Measurements from ENCODE around the gene INPP5D.
A peak's percentile ranks its signal among the peaks of the same experiment; 100 is the strongest.

INPP5D gene

DNA sequence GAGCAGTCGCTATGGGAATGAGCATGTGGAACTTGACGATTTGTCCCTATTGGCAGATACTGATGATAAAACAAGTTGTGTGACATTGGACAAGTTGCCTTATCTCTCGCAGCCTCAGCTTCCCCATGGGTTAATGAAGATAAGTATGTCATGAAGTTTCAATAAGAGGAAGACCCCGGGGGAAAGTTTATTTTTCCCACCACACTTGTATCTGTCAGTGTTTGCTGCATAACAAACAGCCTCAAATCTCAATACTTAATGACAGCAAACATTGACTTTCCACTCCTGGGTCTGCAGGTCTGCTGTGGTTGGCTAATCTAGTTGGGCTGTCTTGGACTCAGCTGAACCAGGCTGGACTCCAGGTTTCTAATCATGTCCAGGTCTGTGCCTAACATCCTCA is 45.8 kb downstream of the INPP5D start:
- H3K27ac Mint-ChIP-seq, result no peak overlapping the region
- no peaks in the 10 kb centered on the region for H3K27me3 Mint-ChIP-seq
- peaks cover 2% of the 10 kb centered on the region for H3K36me3 Mint-ChIP-seq
- H3K4me3 Mint-ChIP-seq, result no peak overlapping the region
- peaks cover 78% of the 10 kb centered on the region for H3K4me1 Mint-ChIP-seq
- H3K9me3 Mint-ChIP-seq, result no peaks in the 10 kb centered on the region

DNA sequence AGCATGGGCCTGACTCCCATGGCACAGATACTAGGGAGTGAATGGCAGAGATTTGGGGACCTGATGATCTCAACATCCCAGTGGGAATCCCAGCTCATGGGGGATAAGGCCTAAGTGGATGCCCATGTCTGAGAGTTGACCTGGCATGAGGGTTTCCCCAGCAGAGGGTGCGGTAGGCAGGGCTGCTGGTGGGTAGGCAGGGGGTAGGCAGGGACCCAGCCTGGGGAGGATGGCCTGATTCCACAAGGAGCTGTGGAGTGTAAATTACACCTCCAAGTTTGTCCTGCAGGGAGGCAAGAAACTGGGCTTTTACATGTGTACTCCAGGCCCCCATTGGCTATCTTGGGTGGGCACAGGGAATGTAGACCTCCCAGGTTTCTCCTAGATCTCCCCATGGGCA is 46.9 kb downstream of the INPP5D start:
- H3K4me3 Mint-ChIP-seq, result no peak overlapping the region
- peaks cover 79% of the 10 kb centered on the region for H3K4me1 Mint-ChIP-seq
- H3K9me3 Mint-ChIP-seq, result no peaks in the 10 kb centered on the region
- peaks cover 2% of the 10 kb centered on the region for H3K36me3 Mint-ChIP-seq
- H3K27me3 Mint-ChIP-seq, result no peaks in the 10 kb centered on the region
- peak overlapping the region; percentile 80 for H3K27ac Mint-ChIP-seq

DNA sequence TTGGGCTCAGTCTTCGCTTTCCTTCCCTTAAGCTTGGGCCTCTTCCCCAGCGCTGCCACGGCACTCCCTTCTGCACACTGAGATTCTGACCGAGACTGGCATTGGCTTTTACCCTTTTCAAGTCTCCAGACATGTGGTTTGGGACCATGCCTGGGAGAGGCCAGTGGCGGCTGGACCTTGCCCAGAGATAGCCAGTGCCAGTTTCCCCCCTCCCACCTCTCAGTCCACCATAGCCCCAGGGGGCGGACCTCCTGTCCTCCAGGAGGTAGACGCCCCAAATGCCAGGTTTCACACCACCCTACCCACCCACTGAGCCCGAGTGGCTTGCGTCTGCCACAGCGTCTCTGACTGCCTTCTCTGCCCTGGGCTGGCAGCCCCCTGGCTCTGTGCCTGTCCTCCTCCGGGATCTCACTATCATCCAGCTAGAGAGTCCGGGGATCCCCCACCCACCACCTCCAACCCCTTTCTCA is 47.7 kb downstream of the INPP5D start:
- peaks cover 76% of the 10 kb centered on the region for H3K4me1 Mint-ChIP-seq
- H3K27ac Mint-ChIP-seq, result no peak overlapping the region
- H3K4me3 Mint-ChIP-seq, result no peak overlapping the region
- H3K36me3 Mint-ChIP-seq, result no peaks in the 10 kb centered on the region
- no peaks in the 10 kb centered on the region for H3K9me3 Mint-ChIP-seq
- H3K27me3 Mint-ChIP-seq, result no peaks in the 10 kb centered on the region

DNA sequence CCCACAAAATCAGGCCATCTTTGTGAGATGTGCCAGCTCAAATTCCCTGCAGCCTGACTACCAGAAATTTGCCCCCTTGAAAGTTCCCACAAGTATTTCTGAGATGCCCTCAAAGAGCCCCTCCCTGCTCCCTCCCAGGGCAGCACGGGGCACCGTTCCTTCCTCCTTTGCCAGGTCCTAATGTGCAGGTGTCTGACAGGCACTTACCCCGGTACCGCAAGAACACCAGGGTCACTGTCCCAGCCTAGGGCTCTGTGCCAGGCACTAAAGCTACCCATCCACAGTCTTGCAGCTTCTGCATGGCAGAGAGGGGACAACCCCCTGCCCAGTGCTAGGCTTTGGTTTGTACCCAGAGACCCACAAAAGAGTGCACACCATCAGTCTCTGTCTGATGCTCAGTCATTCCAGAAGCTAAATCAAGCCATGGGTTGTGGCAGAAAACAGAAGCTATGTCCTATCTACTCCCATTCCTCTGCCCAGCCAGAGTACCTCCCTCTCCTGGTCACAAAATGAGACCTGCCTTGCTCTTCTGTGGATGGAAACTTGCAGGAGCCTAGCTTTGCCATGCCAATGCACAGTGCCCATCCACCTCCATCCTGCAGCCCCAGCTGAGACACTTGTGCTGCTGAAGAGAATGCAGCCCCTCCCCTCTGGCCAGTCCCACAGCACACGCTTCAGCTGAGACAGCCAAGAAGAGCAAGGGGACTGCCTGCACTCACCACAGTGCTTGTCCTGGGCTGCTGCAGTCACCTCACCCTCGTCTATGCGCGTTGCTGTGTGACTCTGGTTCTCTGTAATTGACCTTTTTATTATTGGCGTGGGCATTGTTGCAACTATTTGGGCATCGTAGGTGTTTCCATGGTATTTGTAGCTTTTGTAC is 48.7 kb downstream of the INPP5D start:
- Mint-ChIP-seq H3K9me3 (no peaks in the 10 kb centered on the region), H3K27me3 (no peaks in the 10 kb centered on the region), H3K4me1 (peaks cover 78% of the 10 kb centered on the region), H3K36me3 (no peaks in the 10 kb centered on the region), H3K4me3 (no peak overlapping the region), H3K27ac (peak overlapping the region; percentile 32)

DNA sequence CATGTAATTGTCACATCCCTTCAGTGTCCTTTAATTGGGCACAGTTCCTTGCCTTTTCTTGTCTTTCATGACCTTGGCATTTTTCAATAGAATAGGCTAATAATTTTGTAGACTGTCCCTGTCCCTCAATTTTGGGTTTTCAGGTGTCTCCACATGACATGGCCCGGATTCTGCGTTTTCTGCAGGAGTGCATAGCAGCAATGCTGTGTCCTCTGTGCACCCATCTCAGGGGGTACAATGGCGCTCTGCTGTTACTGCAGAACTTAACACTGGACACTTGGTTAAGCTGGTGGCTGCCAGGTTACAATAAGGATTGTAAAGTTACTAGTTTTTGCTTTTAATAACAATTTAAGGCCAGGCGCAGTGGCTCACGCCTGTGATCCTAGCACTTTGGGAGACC is 51.3 kb downstream of the INPP5D start:
- no peak overlapping the region for H3K4me3 Mint-ChIP-seq
- H3K36me3 Mint-ChIP-seq, result no peaks in the 10 kb centered on the region
- H3K27ac Mint-ChIP-seq, result peak overlapping the region; percentile 51
- no peaks in the 10 kb centered on the region for H3K9me3 Mint-ChIP-seq
- H3K4me1 Mint-ChIP-seq, result peaks cover 77% of the 10 kb centered on the region
- no peaks in the 10 kb centered on the region for H3K27me3 Mint-ChIP-seq

DNA sequence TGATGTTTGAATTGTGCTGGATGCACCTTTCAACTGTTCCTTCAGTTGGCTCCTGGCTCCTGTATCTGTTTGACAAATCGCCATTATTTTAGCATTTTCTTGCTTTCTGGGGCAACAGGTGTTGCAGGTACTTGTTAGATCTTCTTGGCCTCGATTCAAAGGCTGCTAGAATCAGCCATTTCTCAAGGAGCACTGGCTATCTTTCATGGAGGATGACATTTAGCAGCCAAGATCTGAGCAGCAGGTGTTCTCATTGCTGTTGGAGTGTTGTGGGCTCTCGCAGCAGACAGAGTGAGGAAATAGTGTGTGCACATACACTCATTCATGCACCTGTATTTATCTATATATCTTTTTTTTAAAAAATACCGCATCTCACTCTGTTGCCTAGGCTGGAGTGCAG is 52.2 kb downstream of the INPP5D start:
- H3K27ac Mint-ChIP-seq, result peak overlapping the region; percentile 65
- H3K27me3 Mint-ChIP-seq, result no peaks in the 10 kb centered on the region
- H3K4me1 Mint-ChIP-seq, result peaks cover 76% of the 10 kb centered on the region
- H3K4me3 Mint-ChIP-seq, result no peak overlapping the region
- H3K36me3 Mint-ChIP-seq, result no peaks in the 10 kb centered on the region
- no peaks in the 10 kb centered on the region for H3K9me3 Mint-ChIP-seq

DNA sequence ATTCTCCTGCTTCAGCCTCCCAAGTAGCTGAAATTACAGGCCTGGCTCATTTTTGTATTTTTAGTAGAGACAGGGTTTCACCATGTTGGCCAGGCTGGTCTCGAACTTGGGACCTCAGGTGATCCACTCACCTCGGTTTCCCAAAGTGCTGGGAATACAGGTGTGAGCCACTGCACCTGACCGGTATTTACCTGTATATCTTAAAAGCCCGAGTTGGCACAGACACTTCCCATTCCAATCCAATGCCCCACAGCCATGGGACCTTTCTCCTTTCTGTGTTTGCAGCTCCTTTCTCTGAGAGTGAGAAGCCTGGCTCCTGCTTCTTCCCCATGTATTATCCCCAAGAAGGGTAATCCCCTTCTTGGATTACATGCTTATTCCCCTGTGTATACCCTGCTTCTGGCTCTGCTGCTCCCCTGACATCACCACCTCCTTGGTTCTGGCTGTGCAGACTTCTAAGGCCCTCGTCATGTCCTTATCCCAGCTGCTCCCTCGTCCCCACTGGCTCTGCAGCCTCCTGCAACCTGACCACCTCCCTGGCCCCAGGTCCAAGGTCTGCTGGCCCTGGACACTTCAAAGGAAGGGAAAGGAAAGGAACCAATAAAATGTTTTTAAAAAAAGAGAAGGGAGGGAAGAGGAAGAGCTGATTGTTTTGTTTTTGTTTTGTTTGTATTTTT is 52.8 kb downstream of the INPP5D start:
- Mint-ChIP-seq H3K9me3 (no peaks in the 10 kb centered on the region), H3K27me3 (no peaks in the 10 kb centered on the region), H3K4me1 (peaks cover 76% of the 10 kb centered on the region), H3K27ac (no peak overlapping the region), H3K4me3 (no peak overlapping the region), H3K36me3 (no peaks in the 10 kb centered on the region)

DNA sequence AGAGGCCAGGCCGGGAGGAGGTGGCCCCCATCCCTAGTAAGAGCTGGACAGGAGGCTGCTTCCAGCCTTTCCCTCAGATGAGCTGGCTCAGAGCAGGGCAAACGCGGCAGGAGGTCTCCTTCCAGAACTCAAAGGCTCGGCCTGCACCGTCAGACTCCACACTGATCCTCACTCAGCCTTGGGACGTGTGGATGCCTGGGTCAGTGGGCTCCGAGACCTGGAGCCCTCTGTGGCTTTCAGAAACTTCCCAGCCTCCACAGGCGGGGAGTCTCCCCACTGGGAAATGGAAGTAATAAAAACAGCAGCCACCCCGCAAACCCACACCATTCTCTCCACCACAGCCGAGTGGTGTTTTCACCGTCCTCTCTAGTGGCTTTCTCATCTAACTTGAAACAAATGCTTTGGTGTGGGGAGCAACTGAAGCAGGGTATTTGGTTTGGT is 54.3 kb downstream of the INPP5D start:
- Mint-ChIP-seq H3K9me3 (no peaks in the 10 kb centered on the region), H3K27ac (peak overlapping the region; percentile 86), H3K27me3 (no peaks in the 10 kb centered on the region), H3K4me3 (no peak overlapping the region), H3K4me1 (peaks cover 77% of the 10 kb centered on the region), H3K36me3 (peaks cover 2% of the 10 kb centered on the region)

DNA sequence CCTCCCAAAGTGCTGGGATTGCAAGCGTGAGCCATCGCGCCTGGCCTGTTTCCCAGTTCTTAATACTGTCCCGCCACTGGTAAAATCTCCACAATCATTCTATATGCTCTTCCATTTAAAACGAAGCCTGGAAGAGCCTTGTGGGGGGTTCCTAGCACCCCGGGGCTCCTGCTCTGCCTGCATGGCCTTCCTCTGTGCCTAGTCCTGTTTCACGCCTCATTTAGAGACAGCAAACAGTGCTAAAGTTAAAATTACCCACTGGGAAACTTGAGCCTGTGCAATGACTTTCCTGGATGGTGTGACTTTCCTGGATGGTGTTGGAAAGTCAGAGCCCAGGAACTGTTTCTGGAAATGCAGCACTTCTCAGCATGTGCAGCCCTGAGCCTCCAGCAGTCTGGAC is 55.0 kb downstream of the INPP5D start:
- H3K9me3 Mint-ChIP-seq, result no peaks in the 10 kb centered on the region
- no peaks in the 10 kb centered on the region for H3K27me3 Mint-ChIP-seq
- peak overlapping the region; percentile 82 for H3K27ac Mint-ChIP-seq
- H3K4me1 Mint-ChIP-seq, result peaks cover 81% of the 10 kb centered on the region
- H3K36me3 Mint-ChIP-seq, result peaks cover 6% of the 10 kb centered on the region
- H3K4me3 Mint-ChIP-seq, result peak overlapping the region; percentile 26

DNA sequence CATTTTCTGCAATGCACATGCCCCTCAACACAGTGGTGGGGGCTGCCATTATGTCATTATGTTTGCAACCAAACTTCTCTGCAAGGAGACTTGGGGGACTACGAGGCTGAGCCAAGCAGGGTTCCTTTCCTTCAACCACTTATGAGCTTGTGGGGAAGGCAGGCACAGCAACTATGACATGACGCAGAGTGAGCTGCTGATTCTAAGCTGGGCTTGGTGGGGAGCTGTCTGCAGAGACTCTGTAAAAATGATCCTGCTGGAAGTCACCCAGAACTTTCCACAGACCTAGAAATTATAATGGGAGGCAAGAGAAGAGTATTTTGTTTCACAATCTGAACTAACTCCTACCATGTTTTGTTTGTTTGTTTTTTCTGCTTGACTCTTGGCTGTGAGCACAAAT is 55.6 kb downstream of the INPP5D start:
- Mint-ChIP-seq H3K36me3 (peaks cover 6% of the 10 kb centered on the region), H3K4me1 (peaks cover 77% of the 10 kb centered on the region), H3K27me3 (no peaks in the 10 kb centered on the region), H3K4me3 (peak overlapping the region; percentile 15), H3K27ac (peak overlapping the region; percentile 81), H3K9me3 (no peaks in the 10 kb centered on the region)

DNA sequence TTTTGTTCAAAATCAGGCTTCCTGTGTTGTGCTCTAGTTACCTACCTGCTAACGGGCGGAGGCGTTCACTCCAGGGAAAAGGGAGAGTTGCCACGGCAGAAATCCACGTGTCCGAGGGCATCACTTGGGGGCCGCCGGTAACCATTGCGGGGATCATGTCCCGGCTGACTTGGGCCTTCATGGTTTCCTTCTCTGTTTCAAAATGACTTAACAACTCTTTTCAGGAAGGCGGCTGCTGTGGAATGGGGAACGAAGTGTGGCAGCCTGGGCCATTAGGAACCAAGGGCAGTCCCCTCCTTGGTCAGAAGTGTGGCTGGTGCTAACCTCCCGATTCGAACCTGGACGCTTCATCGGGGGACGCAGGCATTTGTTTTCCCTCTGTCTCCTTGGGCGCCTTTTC is 56.8 kb downstream of the INPP5D start:
- Mint-ChIP-seq H3K4me3 (no peak overlapping the region), H3K9me3 (no peaks in the 10 kb centered on the region), H3K36me3 (peaks cover 6% of the 10 kb centered on the region), H3K27me3 (no peaks in the 10 kb centered on the region), H3K4me1 (peaks cover 72% of the 10 kb centered on the region), H3K27ac (no peak overlapping the region)

DNA sequence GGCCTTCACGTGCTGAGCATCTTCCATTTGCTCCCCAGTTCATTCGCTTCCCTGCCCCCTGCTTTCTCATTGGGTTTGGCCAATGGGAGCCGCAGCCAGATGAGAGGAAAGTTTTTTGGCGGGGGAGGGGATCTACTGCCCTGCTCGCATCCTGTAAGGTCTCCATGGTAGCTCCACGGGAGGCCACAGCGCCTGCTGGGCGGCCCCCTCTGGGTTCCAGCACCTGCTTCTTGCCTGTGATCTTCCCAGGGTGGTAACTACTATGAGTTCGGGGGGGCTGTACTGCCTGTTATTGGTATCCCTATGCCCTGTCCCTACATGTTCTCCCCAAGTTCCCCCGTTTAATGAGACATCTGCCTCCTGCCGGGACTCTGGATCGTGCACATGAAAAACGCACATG is 57.2 kb downstream of the INPP5D start:
- H3K27me3 Mint-ChIP-seq, result no peaks in the 10 kb centered on the region
- H3K36me3 Mint-ChIP-seq, result peaks cover 9% of the 10 kb centered on the region
- H3K4me3 Mint-ChIP-seq, result no peak overlapping the region
- H3K27ac Mint-ChIP-seq, result peak overlapping the region; percentile 77
- no peaks in the 10 kb centered on the region for H3K9me3 Mint-ChIP-seq
- peaks cover 72% of the 10 kb centered on the region for H3K4me1 Mint-ChIP-seq

DNA sequence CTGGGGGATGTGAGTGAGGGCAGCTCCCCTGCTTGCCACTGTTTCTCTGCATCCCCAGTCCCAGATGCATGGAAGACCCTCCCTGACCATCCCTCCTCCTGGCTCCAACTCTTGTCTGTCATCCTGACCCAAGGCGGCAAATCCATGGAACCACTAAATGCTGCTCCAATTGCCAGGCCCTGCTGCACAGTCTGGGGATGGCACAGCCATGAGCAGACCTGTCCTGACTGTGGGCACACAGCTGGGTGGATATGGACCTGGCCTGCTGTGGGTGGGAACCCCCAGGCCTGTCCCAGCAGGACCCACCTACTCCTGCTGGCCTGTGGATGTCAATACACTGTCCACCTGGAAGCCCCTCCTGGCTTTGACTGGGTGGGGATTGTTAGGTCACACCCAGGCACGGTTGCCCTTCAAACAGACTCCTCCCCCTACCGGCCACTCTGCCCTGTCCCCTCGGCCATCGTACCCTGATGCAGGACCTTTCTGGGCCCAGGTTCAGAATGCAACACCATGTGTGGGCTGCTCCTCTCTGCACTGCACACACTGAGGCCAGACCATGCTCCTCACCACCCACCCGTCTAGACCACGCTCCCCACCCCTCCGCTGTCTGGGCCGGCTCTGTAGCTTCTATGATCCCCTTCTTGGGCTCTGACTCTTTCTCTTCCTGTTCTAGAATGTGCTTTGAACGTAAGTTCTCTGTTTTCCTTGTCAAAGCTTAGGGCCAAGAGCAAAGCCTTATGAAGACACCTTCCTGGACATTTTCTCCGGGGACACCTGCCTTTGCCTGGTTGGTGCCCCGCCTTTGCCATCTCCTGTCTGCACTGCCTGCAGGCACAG is 57.9 kb downstream of the INPP5D start:
- H3K27me3 Mint-ChIP-seq, result no peaks in the 10 kb centered on the region
- H3K9me3 Mint-ChIP-seq, result no peaks in the 10 kb centered on the region
- H3K4me1 Mint-ChIP-seq, result peaks cover 66% of the 10 kb centered on the region
- H3K27ac Mint-ChIP-seq, result peak overlapping the region; percentile 86
- H3K36me3 Mint-ChIP-seq, result peaks cover 13% of the 10 kb centered on the region
- no peak overlapping the region for H3K4me3 Mint-ChIP-seq

DNA sequence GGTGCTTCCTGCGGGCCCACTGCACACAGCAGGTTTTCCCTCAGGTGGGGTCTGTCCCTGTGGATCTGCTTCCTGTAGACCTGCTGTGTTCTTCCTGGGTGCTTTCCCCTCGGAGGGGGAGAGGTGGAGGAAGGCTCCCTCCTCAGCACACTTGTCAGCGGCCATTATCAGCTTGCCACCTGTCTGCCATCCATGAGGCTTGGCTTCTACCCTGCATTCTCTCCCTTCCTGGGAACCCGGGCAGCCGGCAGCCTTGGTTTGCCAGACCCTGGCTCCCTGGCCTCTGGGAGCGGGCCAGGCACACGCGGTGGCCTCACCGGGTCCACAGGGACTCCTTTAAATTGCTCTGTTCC is 58.5 kb downstream of the INPP5D start:
- no peaks in the 10 kb centered on the region for H3K27me3 Mint-ChIP-seq
- H3K9me3 Mint-ChIP-seq, result no peaks in the 10 kb centered on the region
- H3K4me1 Mint-ChIP-seq, result peaks cover 61% of the 10 kb centered on the region
- peaks cover 18% of the 10 kb centered on the region for H3K36me3 Mint-ChIP-seq
- H3K27ac Mint-ChIP-seq, result peak overlapping the region; percentile 86
- H3K4me3 Mint-ChIP-seq, result no peak overlapping the region

DNA sequence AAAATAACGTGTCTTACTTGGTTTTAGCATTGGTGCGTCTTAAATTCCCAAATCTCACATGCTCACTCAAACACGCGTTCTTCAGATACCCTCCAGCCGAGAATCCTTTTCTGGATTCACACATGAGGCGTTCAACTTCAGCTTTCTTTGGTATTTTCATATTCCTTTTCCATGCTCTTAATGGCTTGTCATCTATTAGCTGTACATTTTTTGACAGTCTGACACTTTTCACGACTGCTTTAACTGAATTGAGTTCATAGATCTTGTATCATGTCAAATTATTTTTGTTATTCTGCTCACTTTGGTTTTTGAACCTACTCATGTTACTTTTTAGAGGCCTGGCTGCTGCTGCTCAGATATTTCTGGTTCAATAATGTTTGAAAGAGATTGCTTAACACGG is 59.0 kb downstream of the INPP5D start:
- no peaks in the 10 kb centered on the region for H3K9me3 Mint-ChIP-seq
- H3K4me1 Mint-ChIP-seq, result peaks cover 57% of the 10 kb centered on the region
- H3K27me3 Mint-ChIP-seq, result no peaks in the 10 kb centered on the region
- H3K36me3 Mint-ChIP-seq, result peaks cover 19% of the 10 kb centered on the region
- H3K27ac Mint-ChIP-seq, result peak overlapping the region; percentile 86
- no peak overlapping the region for H3K4me3 Mint-ChIP-seq

Data from activated naive CD4-positive, alpha-beta T cell treated with anti-CD3 and anti-CD28 coated beads, Interleukin-2, amount 50 U/mL, for 24 hours (primary cell).